ENCODE results near the gene TXLNB.

DNA sequence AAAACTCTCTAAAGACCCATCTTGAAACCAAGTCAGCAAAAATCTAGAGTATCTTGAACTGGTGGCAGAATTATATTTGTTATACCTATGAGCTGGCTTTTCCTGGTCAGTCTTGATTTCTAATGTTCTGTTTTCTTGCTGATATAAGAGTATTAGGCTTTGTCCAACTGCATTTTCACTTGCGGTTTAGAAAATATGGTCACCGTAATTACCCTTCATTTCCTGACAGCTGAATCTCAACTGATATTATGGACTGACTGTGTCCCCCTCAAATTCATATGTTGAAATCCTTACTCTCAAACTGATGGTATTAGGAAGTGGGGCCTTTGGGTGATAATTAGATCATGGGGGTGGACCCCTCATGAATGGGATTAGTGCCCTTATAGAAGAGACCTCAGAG is 72.1 kb downstream of the TXLNB start:
- TF ChIP-seq, protein P1, sequence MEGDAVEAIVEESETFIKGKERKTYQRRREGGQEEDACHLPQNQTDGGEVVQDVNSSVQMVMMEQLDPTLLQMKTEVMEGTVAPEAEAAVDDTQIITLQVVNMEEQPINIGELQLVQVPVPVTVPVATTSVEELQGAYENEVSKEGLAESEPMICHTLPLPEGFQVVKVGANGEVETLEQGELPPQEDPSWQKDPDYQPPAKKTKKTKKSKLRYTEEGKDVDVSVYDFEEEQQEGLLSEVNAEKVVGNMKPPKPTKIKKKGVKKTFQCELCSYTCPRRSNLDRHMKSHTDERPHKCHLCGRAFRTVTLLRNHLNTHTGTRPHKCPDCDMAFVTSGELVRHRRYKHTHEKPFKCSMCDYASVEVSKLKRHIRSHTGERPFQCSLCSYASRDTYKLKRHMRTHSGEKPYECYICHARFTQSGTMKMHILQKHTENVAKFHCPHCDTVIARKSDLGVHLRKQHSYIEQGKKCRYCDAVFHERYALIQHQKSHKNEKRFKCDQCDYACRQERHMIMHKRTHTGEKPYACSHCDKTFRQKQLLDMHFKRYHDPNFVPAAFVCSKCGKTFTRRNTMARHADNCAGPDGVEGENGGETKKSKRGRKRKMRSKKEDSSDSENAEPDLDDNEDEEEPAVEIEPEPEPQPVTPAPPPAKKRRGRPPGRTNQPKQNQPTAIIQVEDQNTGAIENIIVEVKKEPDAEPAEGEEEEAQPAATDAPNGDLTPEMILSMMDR (IDR thresholded peaks at IDR 0.05; ENCODE audit: low read depth, low read length, missing input control) = no peak
- TF ChIP-seq RAD21 (IDR thresholded peaks at IDR 0.05) (no peak), YY1 (IDR thresholded peaks at IDR 0.05) (no peak), JUND (IDR thresholded peaks at IDR 0.05) (no peak), TAF1 (conservative IDR thresholded peaks at IDR 0.05) (no peak)
- TF ChIP-seq, protein P2, sequence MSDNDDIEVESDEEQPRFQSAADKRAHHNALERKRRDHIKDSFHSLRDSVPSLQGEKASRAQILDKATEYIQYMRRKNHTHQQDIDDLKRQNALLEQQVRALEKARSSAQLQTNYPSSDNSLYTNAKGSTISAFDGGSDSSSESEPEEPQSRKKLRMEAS (IDR thresholded peaks at IDR 0.05) = no peak
- TF ChIP-seq, protein P3, sequence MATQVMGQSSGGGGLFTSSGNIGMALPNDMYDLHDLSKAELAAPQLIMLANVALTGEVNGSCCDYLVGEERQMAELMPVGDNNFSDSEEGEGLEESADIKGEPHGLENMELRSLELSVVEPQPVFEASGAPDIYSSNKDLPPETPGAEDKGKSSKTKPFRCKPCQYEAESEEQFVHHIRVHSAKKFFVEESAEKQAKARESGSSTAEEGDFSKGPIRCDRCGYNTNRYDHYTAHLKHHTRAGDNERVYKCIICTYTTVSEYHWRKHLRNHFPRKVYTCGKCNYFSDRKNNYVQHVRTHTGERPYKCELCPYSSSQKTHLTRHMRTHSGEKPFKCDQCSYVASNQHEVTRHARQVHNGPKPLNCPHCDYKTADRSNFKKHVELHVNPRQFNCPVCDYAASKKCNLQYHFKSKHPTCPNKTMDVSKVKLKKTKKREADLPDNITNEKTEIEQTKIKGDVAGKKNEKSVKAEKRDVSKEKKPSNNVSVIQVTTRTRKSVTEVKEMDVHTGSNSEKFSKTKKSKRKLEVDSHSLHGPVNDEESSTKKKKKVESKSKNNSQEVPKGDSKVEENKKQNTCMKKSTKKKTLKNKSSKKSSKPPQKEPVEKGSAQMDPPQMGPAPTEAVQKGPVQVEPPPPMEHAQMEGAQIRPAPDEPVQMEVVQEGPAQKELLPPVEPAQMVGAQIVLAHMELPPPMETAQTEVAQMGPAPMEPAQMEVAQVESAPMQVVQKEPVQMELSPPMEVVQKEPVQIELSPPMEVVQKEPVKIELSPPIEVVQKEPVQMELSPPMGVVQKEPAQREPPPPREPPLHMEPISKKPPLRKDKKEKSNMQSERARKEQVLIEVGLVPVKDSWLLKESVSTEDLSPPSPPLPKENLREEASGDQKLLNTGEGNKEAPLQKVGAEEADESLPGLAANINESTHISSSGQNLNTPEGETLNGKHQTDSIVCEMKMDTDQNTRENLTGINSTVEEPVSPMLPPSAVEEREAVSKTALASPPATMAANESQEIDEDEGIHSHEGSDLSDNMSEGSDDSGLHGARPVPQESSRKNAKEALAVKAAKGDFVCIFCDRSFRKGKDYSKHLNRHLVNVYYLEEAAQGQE (IDR thresholded peaks at IDR 0.05) = no peak

Data from liver (tissue), 3 donors.